LHCN-M2 (cell line): ENCODE results near the gene OR7G3. TPM values are rescaled to one million over a fixed set of nuclear protein-coding genes. Genes with fewer than 3 reads are reported as not detected.

ENCODE experiments used
- DNase-seq: peaks from one replicate; pipeline ENCODE4 v3.0.0-alpha.2; 2012; ENCODE audit warnings: low read depth
- total RNA-seq: library from RNA; depleted of rRNA; stranded (reverse); fragments of >200 nt; gene quantifications from 2 replicates; pipeline ENCODE4 v1.2.3, GENCODE V29; 2014; rRNA removed

Gene OR7G3
- total RNA-seq, 1 experiment from 2014 or later: not detected

GRCh38 chr19:9109959-9110358 is 16.8 kb downstream of the OR7G3 start:
- no peak for DNase-seq

- DNase-seq: no peak
Observed at GRCh38 chr19:9107375-9107774, 19.4 kb downstream of the OR7G3 start, which contains the start of gene OR7G2. TSS of gene OR7G2 (minus strand) at chr19:9107475. CDS start at chr19:9103243, 4,232 bp downstream.

- DNase-seq: no peak
Observed at GRCh38 chr19:9086761-9087160, 40.0 kb downstream of the OR7G3 start, which contains the start of gene OR1M1. TSS of gene OR1M1 (plus strand) at chr19:9087061. CDS start at chr19:9093245, 6,184 bp downstream.

GRCh38 chr19:9078651-9079050 is 48.1 kb downstream of the OR7G3 start:
- DNase-seq: no peak

GRCh38 chr19:9076901-9077300 is 49.8 kb downstream of the OR7G3 start:
- no peak for DNase-seq

Other genes starting within 250 kb of the OR7G3 start
- not detected in 2 replicates for gene MUC16, start 116.5 kb downstream of the OR7G3 start, total RNA-seq
- gene OR1M1, start 39.9 kb downstream of the OR7G3 start, total RNA-seq: not detected in 2 replicates
- gene OR7G2, start 19.5 kb downstream of the OR7G3 start, total RNA-seq: not detected in 2 replicates
- gene OR7G1, start 11.2 kb downstream of the OR7G3 start, total RNA-seq: not detected in 2 replicates
- 22.8 and 23.8 TPM in 2 replicates for gene ZNF317, start 13.4 kb upstream of the OR7G3 start, total RNA-seq
- gene OR7D2, start 52.0 kb upstream of the OR7G3 start, total RNA-seq: 0.17 TPM in 1 of 2 replicates, not detected in the other
- not detected in 2 replicates for gene OR7D4, start 92.6 kb upstream of the OR7G3 start, total RNA-seq
- not detected in 2 replicates for gene OR7E24, start 124.0 kb upstream of the OR7G3 start, total RNA-seq
- 13.9 and 34.0 TPM in 2 replicates for gene ZNF699, start 182.9 kb upstream of the OR7G3 start, total RNA-seq
- 6.2 and 8.0 TPM in 2 replicates for gene ZNF559, start 197.2 kb upstream of the OR7G3 start, total RNA-seq
- 1.3 and 2.2 TPM in 2 replicates for gene ZNF177, start 236.1 kb upstream of the OR7G3 start, total RNA-seq